Rectal smooth muscle tissue (tissue), 1 donor: ENCODE results near the gene VKORC1L1.
A peak's percentile ranks its signal among the peaks of the same experiment; 100 is the strongest.
"Not testable (repeated sequence)": the region's sequence is repeated elsewhere in the genome, so short reads cannot be mapped to it uniquely, and the experiment has no call there.

Experiments
- H3K27ac ChIP-seq: one replicate; pipeline ENCODE4 v1.7.0; 2013; ENCODE audit warnings: low read depth, low read length, inconsistent platforms
- H3K27me3 ChIP-seq: one replicate; pipeline ENCODE4 v1.7.0; 2013; ENCODE audit warnings: low read length; ENCODE audit not compliant: control insufficient read depth, insufficient read depth
- H3K36me3 ChIP-seq: one replicate; pipeline ENCODE4 v1.7.0; 2013; ENCODE audit warnings: low read length; ENCODE audit not compliant: control insufficient read depth, insufficient read depth
- H3K4me1 ChIP-seq: one replicate; pipeline ENCODE4 v1.7.0; 2013; ENCODE audit warnings: low read length; ENCODE audit not compliant: control insufficient read depth, insufficient read depth
- H3K4me3 ChIP-seq: one replicate; pipeline ENCODE4 v1.7.0; 2013; ENCODE audit warnings: low read length
- H3K9ac ChIP-seq: one replicate; pipeline ENCODE4 v1.7.0; 2013; ENCODE audit warnings: low read length

The VKORC1L1 gene

DNA sequence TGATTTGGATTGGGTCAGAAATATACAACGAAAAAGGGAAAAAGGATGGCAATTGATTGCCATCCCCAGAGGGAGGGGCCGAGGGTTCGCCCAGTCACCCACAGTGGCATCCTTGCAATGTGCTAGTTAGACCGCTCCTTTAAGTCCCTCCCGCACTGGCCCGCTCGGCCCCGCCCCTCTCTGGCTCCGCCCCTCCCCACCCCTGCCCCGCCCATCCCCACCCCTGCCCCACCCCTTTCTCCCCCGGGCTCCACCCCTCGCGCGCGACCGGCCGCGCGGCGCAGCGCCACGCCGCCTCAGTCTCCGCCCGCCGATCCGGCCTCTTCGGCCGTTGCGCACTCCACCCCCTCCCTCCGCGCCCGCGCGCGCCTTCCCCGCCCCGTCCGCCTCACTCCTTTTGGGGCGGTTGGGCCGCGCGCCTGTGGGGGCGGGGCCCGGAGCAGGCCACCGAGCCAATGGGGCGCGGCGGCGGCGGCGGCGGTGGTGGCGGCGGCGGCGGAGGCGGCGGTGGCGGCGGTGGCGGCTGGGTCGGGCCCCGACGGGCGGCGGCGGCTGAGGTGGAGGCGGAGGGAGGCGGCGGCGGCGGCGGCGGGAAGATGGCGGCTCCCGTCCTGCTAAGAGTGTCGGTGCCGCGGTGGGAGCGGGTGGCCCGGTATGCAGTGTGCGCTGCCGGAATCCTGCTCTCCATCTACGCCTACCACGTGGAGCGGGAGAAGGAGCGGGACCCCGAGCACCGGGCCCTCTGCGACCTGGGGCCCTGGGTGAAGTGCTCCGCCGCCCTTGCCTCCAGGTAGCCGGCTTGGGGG is at the start of gene VKORC1L1:
Gene VKORC1L1, plus strand, starts transcription at position 299 of the 806 bp plus-strand sequence. Its CDS starts 298 bp downstream, at position 597.
- Histone ChIP-seq H3K4me1 (no peaks in the 10 kb centered on the region), H3K27me3 (no peaks in the 10 kb centered on the region), H3K27ac (peak within 1 kb of the TSS; percentile 59), H3K4me3 (peak within 1 kb of the TSS; percentile 62), H3K36me3 (no peaks in the 10 kb centered on the region), H3K9ac (no peak within 1 kb of the TSS)

DNA sequence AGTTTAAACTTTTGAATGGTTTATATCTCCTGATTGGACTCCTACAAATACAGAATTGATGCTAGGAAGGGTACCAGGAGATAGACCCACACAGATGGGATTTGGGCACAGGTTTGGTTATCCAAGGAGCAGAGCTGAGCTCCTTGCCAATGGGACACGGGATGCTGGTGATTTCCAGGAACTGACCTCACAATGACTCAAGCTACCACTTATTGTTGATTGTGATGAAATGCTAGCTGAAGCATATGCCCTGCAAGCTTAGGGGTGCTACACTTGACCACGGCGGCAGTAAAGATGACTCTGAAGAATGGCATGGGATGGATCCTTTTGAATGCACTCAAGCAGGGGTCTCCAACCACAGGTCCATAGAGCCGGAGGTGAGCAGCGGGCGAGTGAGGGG is 45.5 kb upstream of the VKORC1L1 start:
- Histone ChIP-seq H3K4me1 (no peaks in the 10 kb centered on the region), H3K9ac (no peak overlapping the region), H3K27me3 (no peaks in the 10 kb centered on the region), H3K4me3 (no peak overlapping the region), H3K27ac (no peak overlapping the region), H3K36me3 (no peaks in the 10 kb centered on the region)

DNA sequence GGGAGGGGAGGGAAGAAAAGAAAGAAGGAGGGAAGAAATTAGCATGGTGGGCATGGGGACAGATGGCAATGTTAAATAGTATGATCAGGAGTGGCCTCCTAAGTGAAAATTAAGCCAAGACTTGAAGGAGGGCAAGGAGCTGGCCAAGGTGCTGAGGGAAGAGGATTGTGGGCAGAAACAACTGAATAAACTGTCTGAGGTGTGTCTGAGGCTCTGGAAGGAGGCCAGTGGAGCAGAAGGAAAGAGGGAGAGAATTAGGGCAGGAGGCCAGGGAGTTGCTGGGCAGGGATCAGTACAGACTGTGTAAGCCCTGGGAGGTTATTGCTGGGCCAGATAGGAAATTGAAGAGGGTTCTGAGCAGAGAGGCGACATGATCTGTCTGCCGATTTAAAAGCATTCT is 40.6 kb upstream of the VKORC1L1 start:
- Histone ChIP-seq H3K27ac (no peak overlapping the region), H3K9ac (no peak overlapping the region), H3K4me1 (no peaks in the 10 kb centered on the region), H3K4me3 (no peak overlapping the region), H3K36me3 (no peaks in the 10 kb centered on the region), H3K27me3 (no peaks in the 10 kb centered on the region)

DNA sequence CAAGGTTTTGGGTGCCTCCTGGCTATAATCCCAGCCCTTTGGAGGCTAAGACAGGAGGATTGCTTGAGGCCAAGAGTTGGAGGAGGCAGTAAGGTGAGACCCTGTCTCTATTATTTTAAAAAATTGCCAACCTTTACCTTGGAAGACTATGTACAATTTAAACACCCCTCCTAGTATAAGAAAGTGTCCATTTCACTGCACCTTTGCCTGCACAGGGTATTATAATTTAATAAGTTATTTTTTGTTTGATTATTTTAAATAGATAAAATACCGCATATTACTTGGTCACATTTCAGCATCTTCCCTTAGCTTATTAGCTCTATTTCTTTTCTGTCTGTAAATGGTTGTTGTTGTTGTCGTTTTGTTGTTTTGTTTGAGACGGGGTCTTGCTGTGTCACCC is 36.2 kb upstream of the VKORC1L1 start:
- H3K4me1 ChIP-seq, H3K4me3 ChIP-seq, H3K9ac ChIP-seq, H3K36me3 ChIP-seq, H3K27ac ChIP-seq, H3K27me3 ChIP-seq: not testable (repeated sequence)

DNA sequence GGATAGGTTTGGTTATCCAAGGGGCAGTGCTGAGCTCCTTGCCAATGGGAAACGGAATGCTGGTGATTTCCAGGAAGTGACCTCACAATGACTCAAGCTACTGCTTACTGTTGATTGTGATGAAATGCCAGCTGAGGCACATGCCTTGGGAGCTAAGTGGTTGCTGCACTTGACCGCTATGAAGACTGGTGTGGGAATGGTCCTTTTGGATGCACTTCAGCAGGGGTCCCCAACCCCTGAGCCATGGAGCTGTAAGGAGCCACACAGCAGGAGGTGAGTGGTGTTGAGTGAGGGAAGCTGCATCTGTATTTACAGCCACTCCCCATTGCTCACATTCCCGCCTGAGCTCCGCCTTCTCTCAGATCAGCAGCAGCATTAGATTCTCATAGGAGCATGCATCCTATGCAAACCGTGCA is 35.3 kb upstream of the VKORC1L1 start:
- not testable (repeated sequence) for H3K4me3 ChIP-seq, H3K27ac ChIP-seq, H3K9ac ChIP-seq

DNA sequence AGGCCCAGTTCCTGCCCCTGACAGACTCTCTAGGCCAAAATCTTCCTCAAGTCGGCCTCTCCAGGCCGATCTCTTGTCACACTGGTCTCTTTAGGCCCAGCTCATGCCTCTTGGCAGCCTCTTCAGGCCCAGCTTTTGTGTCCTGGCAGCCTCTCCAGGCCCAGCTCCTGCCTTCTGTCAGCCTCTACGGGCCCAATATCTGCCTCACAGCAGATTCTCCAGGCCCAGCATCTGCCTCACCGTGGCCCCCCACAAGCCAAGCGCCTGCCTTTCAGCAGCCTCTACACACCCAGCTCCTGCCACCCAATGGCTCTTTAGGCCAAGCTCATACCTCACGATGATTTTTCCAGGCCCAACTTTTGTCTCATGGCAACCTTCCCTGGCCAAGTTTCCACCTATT is 33.0 kb upstream of the VKORC1L1 start:
- Histone ChIP-seq H3K4me1 (no peaks in the 10 kb centered on the region), H3K27ac (no peak overlapping the region), H3K27me3 (no peaks in the 10 kb centered on the region), H3K36me3 (no peaks in the 10 kb centered on the region), H3K9ac (no peak overlapping the region), H3K4me3 (no peak overlapping the region)

More for the DNA sequence above, 35.3 kb upstream of the VKORC1L1 start:
- H3K27me3 ChIP-seq, H3K4me1 ChIP-seq, H3K36me3 ChIP-seq: not testable (repeated sequence)

DNA sequence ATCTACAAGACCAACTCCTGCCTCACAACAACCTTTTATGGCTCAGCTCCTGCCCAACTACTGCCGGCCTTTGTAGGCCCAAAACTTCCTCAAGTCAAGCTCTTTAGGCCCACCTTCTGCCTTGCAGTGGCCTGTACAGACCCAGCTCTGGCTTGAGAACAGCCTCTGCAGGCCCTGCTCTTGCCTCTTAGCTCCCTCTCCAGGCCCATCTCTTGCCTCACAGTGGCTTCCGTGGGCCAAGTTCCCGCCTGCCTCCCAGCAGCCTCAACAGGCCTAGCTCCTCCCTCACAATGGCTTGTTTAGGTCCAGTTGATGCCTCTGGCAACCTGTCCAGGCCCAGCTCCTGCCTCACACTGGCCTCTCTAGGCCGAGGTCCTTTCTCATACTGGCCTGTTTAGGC is 32.4 kb upstream of the VKORC1L1 start:
- Histone ChIP-seq H3K27ac (no peak overlapping the region), H3K36me3 (no peaks in the 10 kb centered on the region), H3K4me3 (no peak overlapping the region), H3K9ac (no peak overlapping the region), H3K4me1 (no peaks in the 10 kb centered on the region), H3K27me3 (no peaks in the 10 kb centered on the region)

DNA sequence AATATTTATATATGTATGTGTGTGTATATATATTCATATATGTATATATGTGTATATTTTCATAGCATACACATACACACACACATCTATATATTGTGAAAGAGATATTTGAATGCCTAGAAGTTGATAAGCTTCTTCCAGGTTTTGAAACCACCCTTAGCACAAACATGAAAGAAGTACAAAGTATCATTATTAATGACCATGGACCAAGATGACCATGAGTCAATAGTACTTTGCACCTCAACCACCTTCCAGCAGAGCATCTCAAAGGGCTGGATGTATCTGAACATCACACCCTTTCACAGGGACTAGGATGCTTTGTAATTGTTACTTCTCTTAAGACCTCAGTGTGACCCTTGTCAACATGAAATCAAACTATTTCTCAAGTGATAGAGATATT is 29.3 kb upstream of the VKORC1L1 start:
- H3K4me3 ChIP-seq, H3K4me1 ChIP-seq, H3K9ac ChIP-seq, H3K27me3 ChIP-seq, H3K27ac ChIP-seq, H3K36me3 ChIP-seq: not testable (repeated sequence)

DNA sequence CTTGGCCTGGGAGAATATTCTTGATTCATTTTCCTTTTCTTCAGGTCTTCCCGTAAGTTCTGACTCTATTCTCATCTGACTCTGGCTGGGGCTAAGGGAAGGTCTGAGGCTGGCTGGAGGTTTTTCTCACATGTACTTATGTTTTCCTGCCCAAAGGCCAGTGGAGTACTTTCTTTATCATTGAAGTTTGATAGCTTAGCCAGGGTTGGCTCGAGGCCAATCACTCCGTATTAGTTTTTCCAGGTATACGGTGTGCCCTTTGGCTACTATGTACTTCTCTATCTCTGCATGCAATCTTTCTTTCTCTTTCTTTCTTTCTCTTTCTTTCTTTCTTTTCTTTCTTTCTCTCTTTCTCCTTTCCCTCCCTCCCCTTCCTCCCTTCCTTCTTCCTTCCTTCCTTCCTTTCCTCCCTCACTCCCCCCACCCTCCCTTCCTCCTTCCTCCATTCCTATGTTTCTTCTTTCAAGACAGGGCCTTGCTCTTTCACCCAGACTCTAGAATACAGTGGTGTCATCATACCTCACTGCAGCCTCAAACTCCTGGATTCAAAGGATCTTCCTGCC is 26.8 kb upstream of the VKORC1L1 start:
- no peaks in the 10 kb centered on the region for H3K36me3 ChIP-seq
- H3K4me3 ChIP-seq: no peak overlapping the region
- H3K9ac ChIP-seq: no peak overlapping the region
- H3K27me3 ChIP-seq: no peaks in the 10 kb centered on the region
- H3K27ac ChIP-seq: no peak overlapping the region
- H3K4me1 ChIP-seq: no peaks in the 10 kb centered on the region

DNA sequence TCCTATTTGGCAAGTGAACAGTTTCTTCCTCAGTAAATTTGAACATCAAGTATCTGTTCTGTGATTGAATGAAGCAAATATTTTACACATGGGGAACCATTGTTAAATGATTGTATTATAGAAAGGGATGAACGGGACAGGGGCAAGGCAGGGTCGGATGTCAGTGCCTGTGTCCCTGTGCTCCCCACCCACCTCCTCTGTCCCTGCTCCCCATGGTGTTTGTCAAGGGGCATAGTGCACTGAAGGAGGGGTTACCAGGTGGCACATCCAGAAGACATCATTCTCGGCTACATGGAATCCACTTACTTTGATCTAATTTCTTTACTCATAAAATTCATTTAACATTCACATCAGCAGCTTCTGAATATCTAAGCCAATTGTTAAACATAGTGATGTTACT is 19.4 kb upstream of the VKORC1L1 start:
- H3K9ac ChIP-seq, H3K4me3 ChIP-seq, H3K27me3 ChIP-seq, H3K36me3 ChIP-seq, H3K4me1 ChIP-seq, H3K27ac ChIP-seq: not testable (repeated sequence)

DNA sequence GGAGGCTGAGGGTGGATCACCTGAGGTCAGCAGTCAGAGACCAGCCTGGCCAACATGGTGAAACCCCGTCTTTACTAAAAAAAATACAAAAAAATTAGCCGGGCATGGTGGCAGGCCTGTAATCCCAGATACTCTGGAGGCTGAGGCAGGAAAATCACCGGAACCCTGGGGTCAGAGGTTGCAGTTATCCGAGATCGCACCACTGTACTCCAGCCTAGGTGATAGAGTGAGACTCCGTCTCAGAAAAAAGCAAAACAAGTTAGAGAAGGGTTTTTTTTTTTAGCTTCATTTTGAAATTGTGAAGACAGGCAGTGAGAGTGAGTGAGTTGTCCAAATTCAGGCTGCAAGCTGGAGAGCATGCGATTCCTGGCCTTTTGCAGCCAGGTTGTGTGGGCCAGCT is 19.0 kb upstream of the VKORC1L1 start:
- H3K4me1 ChIP-seq, H3K27ac ChIP-seq, H3K36me3 ChIP-seq, H3K9ac ChIP-seq, H3K27me3 ChIP-seq, H3K4me3 ChIP-seq: not testable (repeated sequence)

DNA sequence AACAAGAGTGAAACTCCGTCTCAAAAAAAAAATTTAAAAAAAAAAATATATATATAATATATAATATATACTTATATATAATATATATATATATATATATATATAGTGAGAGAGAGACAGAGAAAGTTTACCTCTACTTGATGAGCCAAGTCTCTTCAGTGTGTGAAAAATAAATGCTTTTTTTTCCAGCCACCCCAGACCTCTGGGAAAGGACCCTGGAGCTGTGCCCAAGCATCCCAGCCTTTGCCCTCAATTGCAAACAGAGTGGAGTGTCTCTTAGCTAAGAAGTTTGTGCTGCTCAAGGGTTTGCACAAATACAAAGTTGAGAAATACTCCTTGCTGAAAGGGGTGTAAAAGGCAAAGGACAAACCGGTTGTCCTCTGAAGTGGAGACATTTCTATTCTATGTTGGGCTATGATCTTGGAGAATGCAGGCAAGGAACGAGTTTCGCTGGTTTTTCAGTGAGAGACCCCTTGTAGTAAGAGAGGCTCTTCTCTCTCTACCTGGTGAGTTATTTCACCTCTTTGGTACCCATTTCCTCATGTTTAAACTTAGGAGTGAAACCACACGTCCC is 15.5 kb upstream of the VKORC1L1 start:
- not testable (repeated sequence) for H3K27me3 ChIP-seq, H3K27ac ChIP-seq, H3K4me1 ChIP-seq, H3K4me3 ChIP-seq, H3K36me3 ChIP-seq, H3K9ac ChIP-seq

DNA sequence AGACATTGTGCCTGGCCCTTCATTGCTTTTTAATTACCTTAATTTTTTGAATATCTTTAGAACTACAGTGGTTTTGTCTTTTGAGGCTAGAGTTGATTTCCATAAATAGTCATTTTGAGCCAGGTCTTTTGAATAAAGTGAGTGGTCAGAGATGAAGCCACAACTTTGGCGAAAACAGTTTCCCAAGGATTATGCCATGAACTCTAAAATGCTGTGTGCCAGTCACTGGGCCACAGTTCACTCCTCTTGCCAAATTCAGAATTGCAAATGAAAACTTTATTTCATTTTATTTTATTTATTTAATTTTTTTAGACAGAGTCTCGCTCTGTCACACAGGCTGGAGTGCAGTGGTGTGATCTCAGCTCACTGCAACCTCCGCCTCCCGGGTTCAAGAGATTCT is 14.2 kb upstream of the VKORC1L1 start:
- H3K27ac ChIP-seq, H3K4me3 ChIP-seq, H3K4me1 ChIP-seq, H3K9ac ChIP-seq, H3K36me3 ChIP-seq, H3K27me3 ChIP-seq: not testable (repeated sequence)
